Measurements from ENCODE around the gene ARID1A. TPM values are rescaled to one million over a fixed set of nuclear protein-coding genes. Genes with fewer than 3 reads are reported as not detected.

The ARID1A gene
- total and polyA plus RNA-seq, 4 donors = 12.2 to 31.9 (median 20.2) TPM

DNA sequence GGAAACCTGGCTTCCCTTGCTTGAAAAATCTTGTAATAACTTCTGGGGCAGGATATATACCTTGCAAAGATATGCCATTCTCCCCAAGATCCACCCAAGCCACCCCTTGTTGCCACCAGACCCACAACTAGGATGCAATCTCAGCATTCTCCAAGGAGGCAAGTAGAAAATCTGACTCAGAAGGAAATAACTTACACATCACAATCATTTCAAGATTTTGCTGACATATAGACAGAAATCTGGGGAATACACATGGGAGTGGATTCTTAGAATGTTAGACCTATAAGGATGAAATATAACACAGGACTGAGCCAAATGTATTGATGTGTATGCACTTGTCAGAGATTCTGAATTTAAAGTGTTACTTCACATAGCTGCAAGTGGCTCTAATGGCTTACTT, 115.9 kb downstream of the ARID1A start:
- no peak overlapping the region for H3K27ac ChIP-seq (ENCODE audit: low read depth in 1 of 2, low read length in 2 of 2)
- H3K4me1 ChIP-seq (ENCODE audit: control insufficient read depth in 4 of 4, insufficient read depth in 4 of 4, low read length in 3 of 4) = peaks cover 0 to 9% (median 4%) of the 10 kb centered on the region in 4 donors
- no peak for DNase-seq (ENCODE audit: low spot score)
- no peaks in the 10 kb centered on the region for H3K36me3 ChIP-seq (ENCODE audit: control insufficient read depth in 4 of 4, insufficient read depth in 3 of 4, low read depth in 1 of 4, low read length in 3 of 4)
- H3K4me3 ChIP-seq (ENCODE audit: low read depth in 1 of 3, low read length in 3 of 3) = no peak overlapping the region
- H3K9me3 ChIP-seq (ENCODE audit: control insufficient read depth in 4 of 4, low read length in 3 of 4) = no peaks in the 10 kb centered on the region
- no peak for TF ChIP-seq EGR1 (IDR thresholded peaks at IDR 0.05; ENCODE audit: low read depth in 2 of 2)
- no peak for TF ChIP-seq GABPA (IDR thresholded peaks at IDR 0.05 in 1 of 2, conservative IDR thresholded peaks at IDR 0.05 in 1 of 2)
- TF ChIP-seq JUND (IDR thresholded peaks at IDR 0.05) = no peak
- no peak for TF ChIP-seq HNF4G (IDR thresholded peaks at IDR 0.05)
- TF ChIP-seq, protein P1, sequence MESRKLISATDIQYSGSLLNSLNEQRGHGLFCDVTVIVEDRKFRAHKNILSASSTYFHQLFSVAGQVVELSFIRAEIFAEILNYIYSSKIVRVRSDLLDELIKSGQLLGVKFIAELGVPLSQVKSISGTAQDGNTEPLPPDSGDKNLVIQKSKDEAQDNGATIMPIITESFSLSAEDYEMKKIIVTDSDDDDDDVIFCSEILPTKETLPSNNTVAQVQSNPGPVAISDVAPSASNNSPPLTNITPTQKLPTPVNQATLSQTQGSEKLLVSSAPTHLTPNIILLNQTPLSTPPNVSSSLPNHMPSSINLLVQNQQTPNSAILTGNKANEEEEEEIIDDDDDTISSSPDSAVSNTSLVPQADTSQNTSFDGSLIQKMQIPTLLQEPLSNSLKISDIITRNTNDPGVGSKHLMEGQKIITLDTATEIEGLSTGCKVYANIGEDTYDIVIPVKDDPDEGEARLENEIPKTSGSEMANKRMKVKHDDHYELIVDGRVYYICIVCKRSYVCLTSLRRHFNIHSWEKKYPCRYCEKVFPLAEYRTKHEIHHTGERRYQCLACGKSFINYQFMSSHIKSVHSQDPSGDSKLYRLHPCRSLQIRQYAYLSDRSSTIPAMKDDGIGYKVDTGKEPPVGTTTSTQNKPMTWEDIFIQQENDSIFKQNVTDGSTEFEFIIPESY (IDR thresholded peaks at IDR 0.05) = no peak
- TF ChIP-seq YY1 (IDR thresholded peaks at IDR 0.05) = no peak
- TF ChIP-seq, protein P2, sequence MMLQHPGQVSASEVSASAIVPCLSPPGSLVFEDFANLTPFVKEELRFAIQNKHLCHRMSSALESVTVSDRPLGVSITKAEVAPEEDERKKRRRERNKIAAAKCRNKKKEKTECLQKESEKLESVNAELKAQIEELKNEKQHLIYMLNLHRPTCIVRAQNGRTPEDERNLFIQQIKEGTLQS (IDR thresholded peaks at IDR 0.05) = no peak
- no peak for TF ChIP-seq FOXA2 (IDR thresholded peaks at IDR 0.05)
- TF ChIP-seq SP1 (IDR thresholded peaks at IDR 0.05) = no peak
- no peak for TF ChIP-seq FOXA1 (IDR thresholded peaks at IDR 0.05)
- TF ChIP-seq TAF1 (conservative IDR thresholded peaks at IDR 0.05) = no peak
- TF ChIP-seq HNF4A (conservative IDR thresholded peaks at IDR 0.05) = no peak
- no peak overlapping the region for H3K9ac ChIP-seq (ENCODE audit: low read depth in 1 of 2, low read length in 2 of 2)
- H3K27me3 ChIP-seq (ENCODE audit: control insufficient read depth in 4 of 4, insufficient read depth in 4 of 4, low read length in 3 of 4) = no peaks in the 10 kb centered on the region

DNA sequence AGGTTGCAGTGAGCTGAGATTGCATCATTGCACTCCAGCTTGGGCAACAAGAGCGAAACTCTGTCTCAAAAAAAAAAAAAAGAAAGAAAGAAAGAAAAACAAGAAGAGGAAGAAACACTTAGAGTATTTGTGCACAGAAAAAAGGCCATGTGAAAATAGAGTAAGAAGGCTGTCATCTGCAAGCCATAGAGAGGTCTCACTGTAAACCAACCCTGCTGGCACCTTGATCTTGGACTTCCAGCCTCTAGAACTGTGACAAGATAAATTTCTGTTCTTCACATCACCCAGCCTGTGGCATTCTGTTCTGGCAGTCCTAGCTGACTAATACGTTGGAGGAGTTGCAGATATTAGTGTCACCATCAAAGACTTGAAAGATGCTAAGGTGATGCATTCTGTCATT, 118.6 kb downstream of the ARID1A start:
- TF ChIP-seq, protein P3, sequence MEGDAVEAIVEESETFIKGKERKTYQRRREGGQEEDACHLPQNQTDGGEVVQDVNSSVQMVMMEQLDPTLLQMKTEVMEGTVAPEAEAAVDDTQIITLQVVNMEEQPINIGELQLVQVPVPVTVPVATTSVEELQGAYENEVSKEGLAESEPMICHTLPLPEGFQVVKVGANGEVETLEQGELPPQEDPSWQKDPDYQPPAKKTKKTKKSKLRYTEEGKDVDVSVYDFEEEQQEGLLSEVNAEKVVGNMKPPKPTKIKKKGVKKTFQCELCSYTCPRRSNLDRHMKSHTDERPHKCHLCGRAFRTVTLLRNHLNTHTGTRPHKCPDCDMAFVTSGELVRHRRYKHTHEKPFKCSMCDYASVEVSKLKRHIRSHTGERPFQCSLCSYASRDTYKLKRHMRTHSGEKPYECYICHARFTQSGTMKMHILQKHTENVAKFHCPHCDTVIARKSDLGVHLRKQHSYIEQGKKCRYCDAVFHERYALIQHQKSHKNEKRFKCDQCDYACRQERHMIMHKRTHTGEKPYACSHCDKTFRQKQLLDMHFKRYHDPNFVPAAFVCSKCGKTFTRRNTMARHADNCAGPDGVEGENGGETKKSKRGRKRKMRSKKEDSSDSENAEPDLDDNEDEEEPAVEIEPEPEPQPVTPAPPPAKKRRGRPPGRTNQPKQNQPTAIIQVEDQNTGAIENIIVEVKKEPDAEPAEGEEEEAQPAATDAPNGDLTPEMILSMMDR (IDR thresholded peaks at IDR 0.05; ENCODE audit: low read depth, low read length, missing input control) = no peak
- peak in 1 of 2 donors; percentile 8 for TF ChIP-seq HNF4A (conservative IDR thresholded peaks at IDR 0.05)
- Histone ChIP-seq H3K27me3 (ENCODE audit: control insufficient read depth in 4 of 4, insufficient read depth in 4 of 4, low read length in 3 of 4) (no peaks in the 10 kb centered on the region), H3K4me3 (ENCODE audit: low read depth in 1 of 3, low read length in 3 of 3) (no peak overlapping the region), H3K27ac (ENCODE audit: low read depth in 1 of 2, low read length in 2 of 2) (no peak overlapping the region), H3K9ac (ENCODE audit: low read depth in 1 of 2, low read length in 2 of 2) (no peak overlapping the region), H3K4me1 (ENCODE audit: control insufficient read depth in 4 of 4, insufficient read depth in 4 of 4, low read length in 3 of 4) (peaks cover 0 to 7% (median under 1%) of the 10 kb centered on the region in 4 donors), H3K36me3 (ENCODE audit: control insufficient read depth in 4 of 4, insufficient read depth in 3 of 4, low read depth in 1 of 4, low read length in 3 of 4) (no peaks in the 10 kb centered on the region), H3K9me3 (ENCODE audit: control insufficient read depth in 4 of 4, low read length in 3 of 4) (no peaks in the 10 kb centered on the region)
- 81% methylated on average over 2 of the region's 2 CpGs for WGBS
- DNase-seq (ENCODE audit: low spot score) = no peak

DNA sequence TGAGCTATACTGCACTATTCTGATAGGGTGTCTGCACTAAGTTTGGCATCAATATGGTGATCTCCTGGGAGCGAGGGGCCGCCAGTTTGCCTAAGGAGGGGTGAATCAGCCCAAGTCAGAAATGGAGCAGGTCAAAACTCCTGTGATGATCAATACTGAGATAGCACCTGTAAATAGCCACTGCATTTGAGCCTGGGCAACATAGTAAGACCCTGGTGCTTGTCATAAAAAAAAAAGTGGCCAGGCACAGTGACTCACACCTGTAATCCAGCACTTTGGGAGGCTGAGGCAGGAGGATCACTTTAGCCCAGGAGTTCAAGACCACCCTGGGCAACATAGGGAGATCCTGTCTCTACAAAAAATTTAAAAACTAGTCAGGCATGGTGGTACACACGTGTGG, 119.1 kb downstream of the ARID1A start:
- H3K4me3 ChIP-seq (ENCODE audit: low read depth in 1 of 3, low read length in 3 of 3) = no peak overlapping the region
- no peak for DNase-seq (ENCODE audit: low spot score)
- H3K4me1 ChIP-seq (ENCODE audit: control insufficient read depth in 4 of 4, insufficient read depth in 4 of 4, low read length in 3 of 4) = peaks cover 0 to 7% (median 0%) of the 10 kb centered on the region in 4 donors
- H3K27me3 ChIP-seq (ENCODE audit: control insufficient read depth in 4 of 4, insufficient read depth in 4 of 4, low read length in 3 of 4) = no peaks in the 10 kb centered on the region
- no peaks in the 10 kb centered on the region for H3K9me3 ChIP-seq (ENCODE audit: control insufficient read depth in 4 of 4, low read length in 3 of 4)
- H3K36me3 ChIP-seq (ENCODE audit: control insufficient read depth in 4 of 4, insufficient read depth in 3 of 4, low read depth in 1 of 4, low read length in 3 of 4) = no peaks in the 10 kb centered on the region
- H3K27ac ChIP-seq (ENCODE audit: low read depth in 1 of 2, low read length in 2 of 2) = no peak overlapping the region
- WGBS = 96% methylated on average over 3 of the region's 3 CpGs
- TF ChIP-seq REST (IDR thresholded peaks at IDR 0.05) = no peak
- TF ChIP-seq FOXA2 (IDR thresholded peaks at IDR 0.05) = no peak
- no peak for TF ChIP-seq FOXA1 (IDR thresholded peaks at IDR 0.05)
- no peak for TF ChIP-seq TAF1 (conservative IDR thresholded peaks at IDR 0.05)
- TF ChIP-seq HNF4G (IDR thresholded peaks at IDR 0.05) = no peak
- TF ChIP-seq, protein P2 (IDR thresholded peaks at IDR 0.05) = no peak
- no peak for TF ChIP-seq HNF4A (conservative IDR thresholded peaks at IDR 0.05)
- no peak for TF ChIP-seq EGR1 (IDR thresholded peaks at IDR 0.05; ENCODE audit: low read depth in 2 of 2)
- TF ChIP-seq, protein P3 (IDR thresholded peaks at IDR 0.05; ENCODE audit: low read depth, low read length, missing input control) = no peak
- TF ChIP-seq RXRA (IDR thresholded peaks at IDR 0.05) = no peak
- no peak for TF ChIP-seq RAD21 (IDR thresholded peaks at IDR 0.05)
- TF ChIP-seq JUND (IDR thresholded peaks at IDR 0.05) = no peak
- H3K9ac ChIP-seq (ENCODE audit: low read depth in 1 of 2, low read length in 2 of 2) = no peak overlapping the region
